NCI-H2107 treated with DMSO at 0.1 percent for 48 hours (cell line): ENCODE data around the gene KHDC1L.
"Not testable (repeated sequence)": the region's sequence is repeated elsewhere in the genome, so short reads cannot be mapped to it uniquely, and the experiment has no call there.

Source experiments
- DNase-seq: peaks from one replicate; lab custom pipeline; 2025; ENCODE audit not compliant: unreplicated experiment; lab: John Stamatoyannopoulos, UW

The KHDC1L gene

GRCh38 chr6:73225396-73225795 is at the start of gene KHDC1L:
TSS of gene KHDC1L (minus strand) at chr6:73225496. CDS start at chr6:73225408, 88 bp downstream.
- no peak for DNase-seq

- DNase-seq: not testable (repeated sequence)
Measured at GRCh38 chr6:73269296-73269695, 44.0 kb upstream of the KHDC1L start.

- DNase-seq: not testable (repeated sequence)
Measured at GRCh38 chr6:73268896-73269295, 43.6 kb upstream of the KHDC1L start.

GRCh38 chr6:73264446-73264845 is 39.1 kb upstream of the KHDC1L start:
- DNase-seq: no peak

- DNase-seq: no peak
Measured at GRCh38 chr6:73263570-73263909, 38.2 kb upstream of the KHDC1L start.

- no peak for DNase-seq
Measured at GRCh38 chr6:73262671-73263569, 37.6 kb upstream of the KHDC1L start, which contains the start of gene KHDC1. TSS of gene KHDC1 (minus strand) at chr6:73263196. CDS start at chr6:73242517, 20,679 bp downstream.

GRCh38 chr6:73258721-73259120 is 33.4 kb upstream of the KHDC1L start:
- no peak for DNase-seq

GRCh38 chr6:73254323-73254722 is 29.0 kb upstream of the KHDC1L start:
- not testable (repeated sequence) for DNase-seq

GRCh38 chr6:73252703-73253102 is 27.4 kb upstream of the KHDC1L start:
- no peak for DNase-seq

GRCh38 chr6:73250016-73250415 is 24.7 kb upstream of the KHDC1L start:
- DNase-seq: no peak

GRCh38 chr6:73248192-73248903 is 23.1 kb upstream of the KHDC1L start:
- no peak for DNase-seq

- DNase-seq: no peak
Measured at GRCh38 chr6:73242001-73242400, 16.7 kb upstream of the KHDC1L start.

GRCh38 chr6:73240730-73241129 is 15.4 kb upstream of the KHDC1L start:
- no peak for DNase-seq

GRCh38 chr6:73236144-73236750 is 11.0 kb upstream of the KHDC1L start:
- DNase-seq: no peak

- no peak for DNase-seq
Measured at GRCh38 chr6:73234733-73235132, 9.4 kb upstream of the KHDC1L start.

- not testable (repeated sequence) for DNase-seq
Measured at GRCh38 chr6:73233971-73234370, 8.7 kb upstream of the KHDC1L start.

GRCh38 chr6:73233048-73233447 is 7.8 kb upstream of the KHDC1L start:
- no peak for DNase-seq

GRCh38 chr6:73231986-73232391 is 6.7 kb upstream of the KHDC1L start:
- no peak for DNase-seq

- DNase-seq: no peak
Measured at GRCh38 chr6:73227606-73228255, 2.4 kb upstream of the KHDC1L start.

- no peak for DNase-seq
Measured at GRCh38 chr6:73216859-73217258, 8.4 kb downstream of the KHDC1L start.

GRCh38 chr6:73209117-73209516 is 16.2 kb downstream of the KHDC1L start:
- no peak for DNase-seq
